HepG2 (cell line): Measurements from ENCODE around the gene PTS.

ENCODE experiments used
- ARHGAP35 ChIP-seq: sonication (generic); formaldehyde crosslinking; IDR thresholded peaks from 2 replicates; pipeline ENCODE4 v1.9.0; 2022; ENCODE audit warnings: mild to moderate bottlenecking, inconsistent platforms, moderate library complexity, missing genetic modification reagents, borderline replicate concordance
- KLF9 ChIP-seq: IDR thresholded peaks from 2 replicates; pipeline ENCODE4 v1.6.1; 2016; ENCODE audit warnings: low read depth
- NFYB ChIP-seq: sonication (generic); formaldehyde crosslinking; IDR thresholded peaks from 2 replicates; pipeline ENCODE4 v1.4.0; 2020; ENCODE audit warnings: missing genetic modification reagents
- POLR2A ChIP-seq, 2 experiments: IDR thresholded peaks; 2 replicates each; pipeline ENCODE4 v1.6.1; 2011; ENCODE audit warnings: low read depth in 2 of 2, low read length in 2 of 2, mild to moderate bottlenecking in 1 of 2, moderate library complexity in 1 of 2; ENCODE audit not compliant: insufficient read depth in 1 of 2
- POLR2G ChIP-seq: fragments of 200-400 bp; formaldehyde crosslinking; IDR thresholded peaks from 2 replicates; pipeline ENCODE4 v1.6.1; 2018; ENCODE audit warnings: mild to moderate bottlenecking, low read depth, low read length, moderate library complexity
- ZBTB3 ChIP-seq: sonication (generic); formaldehyde crosslinking; IDR thresholded peaks from 2 replicates; pipeline ENCODE4 v1.4.0; 2020; ENCODE audit warnings: low read depth, mild to moderate bottlenecking, moderate library complexity, missing genetic modification reagents, borderline replicate concordance
- TF ChIP-seq, protein P1 (sequence below), 2 experiments: sonication (generic) in 1 of 2; formaldehyde crosslinking in 1 of 2; IDR thresholded peaks; 2 replicates each; pipeline versions ENCODE4 v1.4.0 to v1.6.1; 2018 to 2020; ENCODE audit warnings: missing genetic modification reagents in 2 of 2, borderline replicate concordance in 1 of 2, low read depth in 1 of 2, mild to moderate bottlenecking in 1 of 2, missing biosample characterization in 1 of 2

- TF ChIP-seq POLR2G (no peak), NFYB (CRISPR knock-in tag) (no peak), ARHGAP35 (no peak), KLF9 (CRISPR knock-in tag) (no peak), POLR2A (IDR thresholded peaks at IDR 0.05; ENCODE audit: insufficient read depth in 1 of 2, low read depth in 2 of 2, low read length in 2 of 2) (no peak), ZBTB3 (no peak)
- TF ChIP-seq, protein P1, sequence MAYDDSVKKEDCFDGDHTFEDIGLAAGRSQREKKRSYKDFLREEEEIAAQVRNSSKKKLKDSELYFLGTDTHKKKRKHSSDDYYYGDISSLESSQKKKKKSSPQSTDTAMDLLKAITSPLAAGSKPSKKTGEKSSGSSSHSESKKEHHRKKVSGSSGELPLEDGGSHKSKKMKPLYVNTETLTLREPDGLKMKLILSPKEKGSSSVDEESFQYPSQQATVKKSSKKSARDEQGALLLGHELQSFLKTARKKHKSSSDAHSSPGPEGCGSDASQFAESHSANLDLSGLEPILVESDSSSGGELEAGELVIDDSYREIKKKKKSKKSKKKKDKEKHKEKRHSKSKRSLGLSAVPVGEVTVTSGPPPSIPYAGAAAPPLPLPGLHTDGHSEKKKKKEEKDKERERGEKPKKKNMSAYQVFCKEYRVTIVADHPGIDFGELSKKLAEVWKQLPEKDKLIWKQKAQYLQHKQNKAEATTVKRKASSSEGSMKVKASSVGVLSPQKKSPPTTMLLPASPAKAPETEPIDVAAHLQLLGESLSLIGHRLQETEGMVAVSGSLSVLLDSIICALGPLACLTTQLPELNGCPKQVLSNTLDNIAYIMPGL (CRISPR knock-in tag; IDR thresholded peaks at IDR 0.05; ENCODE audit: borderline replicate concordance in 1 of 2, low read depth in 1 of 2), result no peak
These were observed 521 bp upstream of the PTS start for GRCh38 chr11:112225753-112226061.
